ENCODE measurements around the gene ARHGDIG. TPM values are rescaled to one million over a fixed set of nuclear protein-coding genes. Genes with fewer than 3 reads are reported as not detected.

The ARHGDIG gene
- total RNA-seq, 2 experiments from 2014 or later: not detected

- H3K4me3 Mint-ChIP-seq: peak within 1 kb of the TSS; percentile 48
- H3K27me3 Mint-ChIP-seq: peaks cover 16% of the 10 kb centered on the region
- CTCF ChIA-PET: no interaction called here
- POLR2A ChIA-PET: no interaction called here
- peaks cover 5% of the 10 kb centered on the region for H3K4me1 Mint-ChIP-seq (ENCODE audit: low read depth)
- H3K27ac Mint-ChIP-seq: no peak within 1 kb of the TSS
- no peak for DNase-seq
- H3K9me3 Mint-ChIP-seq: no peaks in the 10 kb centered on the region
- no peaks in the 10 kb centered on the region for H3K36me3 Mint-ChIP-seq
- intact Hi-C loops (cut with micrococcal nuclease): no loop called here
Observed at GRCh38 chr16:275786-276232, 4.6 kb upstream of the ARHGDIG start, which contains the start of gene RGS11. Gene RGS11 (minus strand): TSS chr16:275944. CDS start chr16:275911, 33 bp downstream.

GRCh38 chr16:276426-277077 lies 3.8 kb upstream of the ARHGDIG start:
- H3K27me3 Mint-ChIP-seq: peaks cover 18% of the 10 kb centered on the region
- POLR2A ChIA-PET: no interaction called here
- DNase-seq: no peak
- intact Hi-C loops (cut with micrococcal nuclease): no loop called here
- H3K27ac Mint-ChIP-seq: no peak overlapping the region
- no peaks in the 10 kb centered on the region for H3K36me3 Mint-ChIP-seq
- peak overlapping the region; percentile 48 for H3K4me3 Mint-ChIP-seq
- no peaks in the 10 kb centered on the region for H3K9me3 Mint-ChIP-seq
- peaks cover 5% of the 10 kb centered on the region for H3K4me1 Mint-ChIP-seq (ENCODE audit: low read depth)
- CTCF ChIA-PET: no interaction called here

DNA sequence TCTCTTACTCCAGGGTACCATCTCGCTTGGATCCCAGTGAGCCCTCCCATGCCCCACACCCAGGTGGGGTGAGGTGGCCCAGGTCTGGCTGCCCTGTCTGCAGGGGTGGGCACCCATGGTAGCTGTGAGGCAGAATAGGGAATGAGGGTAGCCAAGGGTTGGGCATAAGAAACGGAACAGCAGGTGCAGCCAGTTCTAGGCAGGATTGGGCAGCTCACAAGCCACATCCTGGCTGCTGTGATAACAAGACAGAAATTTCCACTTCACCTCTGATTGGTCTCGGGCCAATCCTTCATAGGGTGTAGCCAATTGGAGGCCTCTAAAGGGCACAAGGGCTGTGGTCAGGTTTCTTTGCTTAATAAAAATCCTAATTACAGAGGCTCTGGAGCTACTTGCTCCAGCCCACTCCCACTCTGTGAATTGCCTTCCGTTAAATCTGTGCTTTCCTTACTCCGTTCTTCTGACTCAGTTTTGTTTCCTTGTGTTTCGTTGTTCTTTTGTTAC lies 1.5 kb upstream of the ARHGDIG start:
- CTCF ChIA-PET: interaction anchor here (1.0 kb wide), 1 partner anchor 31 kb away, joined by 3 read pairs; no protein-coding TSS in a partner anchor
- Mint-ChIP-seq H3K27ac (no peak overlapping the region), H3K4me1 (ENCODE audit: low read depth) (peaks cover 5% of the 10 kb centered on the region), H3K4me3 (no peak overlapping the region), H3K36me3 (no peaks in the 10 kb centered on the region), H3K27me3 (peaks cover 18% of the 10 kb centered on the region), H3K9me3 (no peaks in the 10 kb centered on the region)
- peak; percentile 49 for DNase-seq
- intact Hi-C loops (cut with micrococcal nuclease): no loop called here
- POLR2A ChIA-PET: interaction anchor here (1.0 kb wide), 1 partner anchor 43 kb away, joined by 4 read pairs; no protein-coding TSS in a partner anchor

- no peak for DNase-seq
- POLR2A ChIA-PET: no interaction called here
- CTCF ChIA-PET: interaction anchor here (0.6 to 1.0 kb wide), 2 partner anchors 31 to 72 kb away, joined by 3 read pairs; no protein-coding TSS in a partner anchor
- no peaks in the 10 kb centered on the region for H3K36me3 Mint-ChIP-seq
- H3K27me3 Mint-ChIP-seq: peaks cover 18% of the 10 kb centered on the region
- no peaks in the 10 kb centered on the region for H3K9me3 Mint-ChIP-seq
- no peak overlapping the region for H3K27ac Mint-ChIP-seq
- intact Hi-C loops (cut with micrococcal nuclease): no loop called here
- H3K4me3 Mint-ChIP-seq: no peak overlapping the region
- H3K4me1 Mint-ChIP-seq (ENCODE audit: low read depth): peaks cover 5% of the 10 kb centered on the region
Observed at GRCh38 chr16:279531-279930, 860 bp upstream of the ARHGDIG start.

- ChIA-PET CTCF (interaction anchor here (0.6 to 1.0 kb wide), 2 partner anchors 30 to 71 kb away, joined by 3 read pairs; no protein-coding TSS in a partner anchor), POLR2A (no interaction called here)
- H3K27me3 Mint-ChIP-seq: peaks cover 18% of the 10 kb centered on the region
- H3K9me3 Mint-ChIP-seq: no peaks in the 10 kb centered on the region
- H3K27ac Mint-ChIP-seq: no peak overlapping the region
- no peak overlapping the region for H3K4me3 Mint-ChIP-seq
- no peaks in the 10 kb centered on the region for H3K36me3 Mint-ChIP-seq
- intact Hi-C loops (cut with micrococcal nuclease): no loop called here
- peaks cover 5% of the 10 kb centered on the region for H3K4me1 Mint-ChIP-seq (ENCODE audit: low read depth)
- DNase-seq: no peak
Observed at GRCh38 chr16:280005-280460, 358 bp upstream of the ARHGDIG start.

DNA sequence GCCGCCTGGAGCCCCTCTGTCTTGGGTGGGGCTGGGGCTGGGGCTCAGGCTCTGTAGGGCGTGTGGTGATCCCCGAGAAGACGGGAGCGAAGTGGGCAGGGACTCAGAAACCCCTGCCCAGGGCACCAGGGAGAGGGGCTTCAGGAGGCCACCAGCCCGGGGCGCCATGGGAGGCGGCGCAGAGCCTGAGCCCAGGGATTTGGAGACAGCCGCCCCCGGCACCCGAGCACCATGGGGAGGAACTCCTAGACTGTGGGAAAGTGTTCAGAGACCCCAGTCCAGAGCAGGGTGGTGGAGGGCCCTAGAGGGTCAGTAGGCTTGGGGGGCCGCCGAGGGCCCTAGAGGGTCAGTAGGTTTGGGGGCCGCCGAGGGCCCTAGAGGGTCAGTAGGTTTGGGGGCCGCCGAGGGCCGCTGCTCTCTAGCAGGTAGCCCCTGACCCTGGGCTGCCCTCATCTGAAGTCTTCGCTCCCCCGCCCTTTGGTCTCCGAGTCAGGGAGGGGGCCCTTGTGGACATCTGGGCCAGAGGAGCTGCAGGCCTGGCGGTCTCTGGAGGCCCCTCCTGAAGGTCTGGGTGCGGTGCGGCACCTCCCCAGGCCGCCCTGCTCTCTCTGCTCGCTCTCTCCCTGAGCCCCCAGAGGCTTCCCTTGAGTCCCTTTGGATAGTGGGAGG lies 734 bp downstream of the ARHGDIG start:
- no peaks in the 10 kb centered on the region for H3K9me3 Mint-ChIP-seq
- H3K27ac Mint-ChIP-seq: no peak overlapping the region
- H3K4me3 Mint-ChIP-seq: no peak overlapping the region
- ChIA-PET CTCF (no interaction called here), POLR2A (no interaction called here)
- DNase-seq: no peak
- no peaks in the 10 kb centered on the region for H3K36me3 Mint-ChIP-seq
- peaks cover 14% of the 10 kb centered on the region for H3K27me3 Mint-ChIP-seq
- intact Hi-C loops (cut with micrococcal nuclease): no loop called here
- H3K4me1 Mint-ChIP-seq (ENCODE audit: low read depth): peaks cover 5% of the 10 kb centered on the region

GRCh38 chr16:281660-282255 lies 1.4 kb downstream of the ARHGDIG start:
- CTCF ChIA-PET: no interaction called here
- Mint-ChIP-seq H3K27ac (no peak overlapping the region), H3K27me3 (peaks cover 10% of the 10 kb centered on the region), H3K4me1 (ENCODE audit: low read depth) (peaks cover 2% of the 10 kb centered on the region), H3K36me3 (peaks cover 3% of the 10 kb centered on the region), H3K4me3 (no peak overlapping the region), H3K9me3 (no peaks in the 10 kb centered on the region)
- DNase-seq: no peak
- POLR2A ChIA-PET: no interaction called here
- intact Hi-C loops (cut with micrococcal nuclease): no loop called here

- Mint-ChIP-seq H3K36me3 (peaks cover 5% of the 10 kb centered on the region), H3K27ac (no peak overlapping the region), H3K4me3 (no peak overlapping the region), H3K9me3 (no peaks in the 10 kb centered on the region), H3K27me3 (peaks cover 9% of the 10 kb centered on the region), H3K4me1 (ENCODE audit: low read depth) (peaks cover 2% of the 10 kb centered on the region)
- DNase-seq: no peak
- intact Hi-C loops (cut with micrococcal nuclease): no loop called here
- POLR2A ChIA-PET: no interaction called here
- CTCF ChIA-PET: no interaction called here
Observed at GRCh38 chr16:282491-282890, 2.1 kb downstream of the ARHGDIG start.

- intact Hi-C loops (cut with micrococcal nuclease): no loop called here
- ChIA-PET POLR2A (no interaction called here), CTCF (no interaction called here)
- Mint-ChIP-seq H3K27ac (no peak within 1 kb of the TSS), H3K36me3 (peaks cover 10% of the 10 kb centered on the region), H3K4me1 (ENCODE audit: low read depth) (peaks cover 2% of the 10 kb centered on the region), H3K4me3 (no peak within 1 kb of the TSS), H3K27me3 (peaks cover 9% of the 10 kb centered on the region), H3K9me3 (no peaks in the 10 kb centered on the region)
- DNase-seq: no peak
Observed at GRCh38 chr16:283033-283805, 2.8 kb downstream of the ARHGDIG start, which contains the start of gene PDIA2. Gene PDIA2 (plus strand): TSS chr16:283164. CDS start chr16:283170, 6 bp downstream.

DNA sequence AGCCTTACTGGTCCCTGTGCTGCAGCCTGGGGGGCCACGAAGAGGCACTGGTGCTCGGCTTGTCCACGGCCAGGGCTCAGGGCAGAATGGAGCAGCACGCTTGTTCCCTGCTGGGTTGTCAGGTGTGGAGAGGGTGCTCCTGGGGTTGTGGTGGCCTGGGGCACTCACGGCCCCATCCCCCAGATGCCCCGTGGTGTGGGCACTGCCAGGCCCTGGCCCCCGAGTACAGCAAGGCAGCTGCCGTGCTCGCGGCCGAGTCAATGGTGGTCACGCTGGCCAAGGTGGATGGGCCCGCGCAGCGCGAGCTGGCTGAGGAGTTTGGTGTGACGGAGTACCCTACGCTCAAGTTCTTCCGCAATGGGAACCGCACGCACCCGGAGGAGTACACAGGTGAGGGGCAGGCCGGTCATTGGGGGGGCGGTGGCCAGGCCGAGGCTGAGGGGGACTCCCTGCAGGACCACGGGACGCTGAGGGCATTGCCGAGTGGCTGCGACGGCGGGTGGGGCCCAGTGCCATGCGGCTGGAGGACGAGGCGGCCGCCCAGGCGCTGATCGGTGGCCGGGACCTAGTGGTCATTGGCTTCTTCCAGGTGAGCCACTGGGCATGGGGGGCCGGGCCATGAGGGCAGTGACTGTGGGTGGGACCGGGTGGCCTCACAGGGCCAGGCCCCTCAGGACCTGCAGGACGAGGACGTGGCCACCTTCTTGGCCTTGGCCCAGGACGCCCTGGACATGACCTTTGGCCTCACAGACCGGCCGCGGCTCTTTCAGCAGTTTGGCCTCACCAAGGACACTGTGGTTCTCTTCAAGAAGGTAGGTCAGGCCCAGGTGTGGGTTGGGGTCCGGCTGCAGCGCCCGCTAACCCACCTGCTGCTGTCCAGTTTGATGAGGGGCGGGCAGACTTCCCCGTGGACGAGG lies 4.1 kb downstream of the ARHGDIG start:
- no peak overlapping the region for H3K27ac Mint-ChIP-seq
- no peak for DNase-seq
- H3K36me3 Mint-ChIP-seq: peaks cover 11% of the 10 kb centered on the region
- H3K4me1 Mint-ChIP-seq (ENCODE audit: low read depth): no peaks in the 10 kb centered on the region
- no peaks in the 10 kb centered on the region for H3K9me3 Mint-ChIP-seq
- intact Hi-C loops (cut with micrococcal nuclease): no loop called here
- CTCF ChIA-PET: no interaction called here
- H3K27me3 Mint-ChIP-seq: peaks cover 5% of the 10 kb centered on the region
- POLR2A ChIA-PET: no interaction called here
- H3K4me3 Mint-ChIP-seq: no peak overlapping the region

Data from activated CD4-positive, alpha-beta memory T cell treated with anti-CD3 and anti-CD28 coated beads for 36 hours (primary cell).